WTC11 (cell line): ENCODE measurements around the gene ADIPOQ. TPM values are rescaled to one million over a fixed set of nuclear protein-coding genes. Genes with fewer than 3 reads are reported as not detected.

Experiments
- ATAC-seq: fragments of 200-7000 bp; cut with Tn5 transposase; 2 replicates; pipeline ENCODE4 v1.10.0; 2021; ENCODE audit warnings: mild to moderate bottlenecking, moderate library complexity
- CTCF ChIA-PET: fragments of 300-600 bp; sonication (Branson Sonifier 250); formaldehyde crosslinking; loops from one replicate; lab custom pipeline; 2021; ENCODE audit warnings: antibody characterized with exemption; lab: Charles Lee
- POLR2A ChIA-PET: fragments of 350-600 bp; sonication (Branson Sonifier 250); formaldehyde crosslinking; loops from one replicate; lab custom pipeline; 2021; ENCODE audit warnings: antibody characterized with exemption; lab: Charles Lee
- DNase-seq: peaks from one replicate; pipeline ENCODE4 v3.0.0; 2021; ENCODE audit warnings: low spot score
- H3K27ac Mint-ChIP-seq: 2 replicates; pipeline ENCODE4 v1.8.0; 2021; ENCODE audit warnings: mixed read lengths
- H3K27me3 Mint-ChIP-seq: 2 replicates; pipeline ENCODE4 v1.8.0; 2021; ENCODE audit warnings: low read depth, mild to moderate bottlenecking, moderate library complexity, mixed read lengths
- H3K36me3 Mint-ChIP-seq: 2 replicates; pipeline ENCODE4 v1.8.0; 2021; ENCODE audit warnings: mixed read lengths
- H3K4me1 Mint-ChIP-seq: 2 replicates; pipeline ENCODE4 v1.8.0; 2022; ENCODE audit warnings: mixed read lengths
- H3K4me3 Mint-ChIP-seq: 2 replicates; pipeline ENCODE4 v1.8.0; 2021; ENCODE audit warnings: mild to moderate bottlenecking, moderate library complexity, mixed read lengths
- H3K9me3 Mint-ChIP-seq: 2 replicates; pipeline ENCODE4 v1.8.0; 2021; ENCODE audit warnings: mixed read lengths
- JUN ChIP-seq: sonication (generic); formaldehyde crosslinking; IDR thresholded peaks from 2 replicates; pipeline ENCODE4 v1.8.0; 2023; ENCODE audit warnings: mild to moderate bottlenecking, missing genetic modification reagents
- MXD4 ChIP-seq: fragments of 250-450 bp; sonication (Bioruptor Pico); IDR thresholded peaks from 2 replicates; pipeline ENCODE4 v1.8.0; 2021; ENCODE audit warnings: mild to moderate bottlenecking, moderate library complexity, borderline replicate concordance
- OVOL2 ChIP-seq: fragments of 250-450 bp; sonication (Bioruptor Pico); IDR thresholded peaks from 2 replicates; pipeline ENCODE4 v1.9.0; 2021; ENCODE audit warnings: mild to moderate bottlenecking, borderline replicate concordance
- SP1 ChIP-seq: sonication (generic); formaldehyde crosslinking; conservative IDR thresholded peaks from 2 replicates; pipeline ENCODE4 v1.8.1; 2022; ENCODE audit warnings: missing genetic modification reagents
- ZBTB21 ChIP-seq: sonication (generic); formaldehyde crosslinking; IDR thresholded peaks from 2 replicates; pipeline ENCODE4 v1.8.1; 2023; ENCODE audit warnings: mild to moderate bottlenecking, missing genetic modification reagents, borderline replicate concordance
- ZNF219 ChIP-seq: sonication (generic); formaldehyde crosslinking; IDR thresholded peaks from 2 replicates; pipeline ENCODE4 v1.8.0; 2023; ENCODE audit warnings: missing genetic modification reagents, mild to moderate bottlenecking, borderline replicate concordance
- ZNF317 ChIP-seq: sonication (generic); formaldehyde crosslinking; IDR thresholded peaks from 2 replicates; pipeline ENCODE4 v1.8.1; 2023; ENCODE audit warnings: low read depth, mild to moderate bottlenecking, moderate library complexity, missing genetic modification reagents, borderline replicate concordance
- ZNF416 ChIP-seq: fragments of 250-450 bp; sonication (Bioruptor Pico); IDR thresholded peaks from 2 replicates; pipeline ENCODE4 v1.9.0; 2021; ENCODE audit warnings: mild to moderate bottlenecking, inconsistent platforms
- ZNF423 ChIP-seq: fragments of 250-450 bp; sonication (Bioruptor Pico); IDR thresholded peaks from 2 replicates; pipeline ENCODE4 v2.1.2; 2022; ENCODE audit warnings: mild to moderate bottlenecking, moderate library complexity
- total RNA-seq: library from RNA; stranded (reverse); gene quantifications from 3 replicates; pipeline ENCODE4 v1.2.3, GENCODE V29; 2021
- TF ChIP-seq, protein P1 (sequence below): fragments of 250-450 bp; sonication (Bioruptor Pico); IDR thresholded peaks from 2 replicates; pipeline ENCODE4 v1.9.0; 2021; ENCODE audit warnings: mild to moderate bottlenecking
- TF ChIP-seq, protein P2 (sequence below): sonication (generic); formaldehyde crosslinking; IDR thresholded peaks from 2 replicates; pipeline ENCODE4 v1.8.1; 2022; ENCODE audit warnings: mild to moderate bottlenecking, missing genetic modification reagents, moderate library complexity, borderline replicate concordance
- TF ChIP-seq, protein P3 (sequence below): fragments of 250-450 bp; sonication (Bioruptor Pico); IDR thresholded peaks from 2 replicates; pipeline ENCODE4 v1.9.0; 2021; ENCODE audit warnings: mild to moderate bottlenecking
- TF ChIP-seq, protein P4 (sequence below): sonication (generic); formaldehyde crosslinking; IDR thresholded peaks from 2 replicates; pipeline ENCODE4 v1.8.0; 2023; ENCODE audit warnings: mild to moderate bottlenecking, missing genetic modification reagents
- TF ChIP-seq, protein P5 (sequence below): sonication (generic); formaldehyde crosslinking; conservative IDR thresholded peaks from 2 replicates; pipeline ENCODE4 v1.8.1; 2023; ENCODE audit warnings: mild to moderate bottlenecking, low read depth, missing genetic modification reagents, moderate library complexity
- TF ChIP-seq, protein P6 (sequence below): sonication (generic); formaldehyde crosslinking; IDR thresholded peaks from 2 replicates; pipeline ENCODE4 v1.8.0; 2022; ENCODE audit warnings: missing genetic modification reagents
- TF ChIP-seq, protein P7 (sequence below): fragments of 250-450 bp; sonication (Bioruptor Pico); IDR thresholded peaks from 2 replicates; pipeline ENCODE4 v2.1.2; 2022; ENCODE audit warnings: mild to moderate bottlenecking, moderate library complexity

The ADIPOQ gene
- total RNA-seq, 1 experiment from 2014 or later, result not detected

DNA sequence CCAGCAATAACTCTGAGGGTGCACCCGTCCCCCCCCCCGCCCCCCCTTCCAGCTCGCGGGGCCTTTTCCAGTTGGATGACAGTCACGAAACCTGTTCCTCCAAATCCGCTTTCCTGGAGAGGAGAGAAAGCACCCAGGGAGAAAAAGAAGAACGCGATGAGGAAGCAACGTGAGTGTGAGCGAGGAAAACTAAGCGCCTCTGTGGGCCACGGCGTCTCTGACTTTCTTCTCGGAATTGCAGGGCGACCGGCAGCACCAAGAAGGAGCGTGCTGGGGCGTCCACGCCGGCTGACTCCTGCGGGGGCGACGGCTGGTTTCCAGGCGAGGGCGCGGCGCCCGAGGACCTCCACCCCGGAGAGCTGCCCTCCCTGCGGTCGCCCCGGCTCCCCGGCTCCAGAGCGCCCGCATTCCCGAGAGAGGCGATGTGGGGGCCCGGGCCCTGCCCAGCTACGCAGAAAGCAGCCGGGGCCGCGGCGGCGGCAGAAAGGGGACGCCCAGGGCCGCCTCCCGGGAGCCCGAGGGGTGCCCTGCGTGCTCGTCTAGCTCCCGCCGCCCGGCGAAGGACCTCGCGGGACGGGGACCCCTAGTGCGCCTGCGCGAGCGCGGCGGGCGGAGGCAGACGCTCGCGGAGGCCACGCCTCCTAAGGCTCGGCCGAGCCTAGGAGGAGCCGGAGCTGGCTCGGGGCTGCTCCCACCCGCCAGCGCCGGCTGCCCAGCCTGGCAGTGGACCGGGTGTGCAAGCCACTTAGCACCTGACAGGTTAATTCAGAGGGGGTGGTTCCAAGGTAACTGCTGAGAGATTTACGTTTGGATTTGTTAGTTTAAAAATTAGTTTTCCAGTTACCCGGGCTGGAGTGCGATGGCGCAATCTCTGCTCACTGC is 15.3 kb upstream of the ADIPOQ start (continued):
- TF ChIP-seq, protein P1, sequence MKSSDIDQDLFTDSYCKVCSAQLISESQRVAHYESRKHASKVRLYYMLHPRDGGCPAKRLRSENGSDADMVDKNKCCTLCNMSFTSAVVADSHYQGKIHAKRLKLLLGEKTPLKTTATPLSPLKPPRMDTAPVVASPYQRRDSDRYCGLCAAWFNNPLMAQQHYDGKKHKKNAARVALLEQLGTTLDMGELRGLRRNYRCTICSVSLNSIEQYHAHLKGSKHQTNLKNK (CRISPR knock-in tag), result no peak
- TF ChIP-seq, protein P2, sequence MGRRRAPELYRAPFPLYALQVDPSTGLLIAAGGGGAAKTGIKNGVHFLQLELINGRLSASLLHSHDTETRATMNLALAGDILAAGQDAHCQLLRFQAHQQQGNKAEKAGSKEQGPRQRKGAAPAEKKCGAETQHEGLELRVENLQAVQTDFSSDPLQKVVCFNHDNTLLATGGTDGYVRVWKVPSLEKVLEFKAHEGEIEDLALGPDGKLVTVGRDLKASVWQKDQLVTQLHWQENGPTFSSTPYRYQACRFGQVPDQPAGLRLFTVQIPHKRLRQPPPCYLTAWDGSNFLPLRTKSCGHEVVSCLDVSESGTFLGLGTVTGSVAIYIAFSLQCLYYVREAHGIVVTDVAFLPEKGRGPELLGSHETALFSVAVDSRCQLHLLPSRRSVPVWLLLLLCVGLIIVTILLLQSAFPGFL, result no peak

DNA sequence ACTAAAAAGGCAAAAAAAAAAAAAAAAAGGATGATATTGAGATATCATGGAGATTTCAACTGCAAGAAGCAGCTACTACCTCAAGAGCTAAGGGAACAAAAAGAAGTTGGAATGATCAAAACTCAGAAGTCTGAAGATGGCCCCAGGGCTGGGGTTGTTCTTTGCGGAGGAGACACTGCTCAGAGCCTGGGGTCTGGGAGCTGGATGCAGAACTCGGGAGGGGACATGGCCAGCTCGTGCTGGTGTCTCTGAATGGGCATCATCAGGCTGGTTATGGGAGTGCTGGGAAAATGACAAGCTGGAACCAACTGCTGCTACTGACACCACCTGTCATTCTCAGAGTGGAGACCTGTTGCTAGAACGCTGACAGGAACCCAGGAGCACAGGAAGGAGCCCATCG is 14.2 kb upstream of the ADIPOQ start:
- ChIA-PET CTCF (interaction anchor here (0.7 to 2.7 kb wide), 4 partner anchors 21 to 311 kb away, joined by 3 to 12 read pairs (median 4); partner anchors contain the start of gene RPL39L), POLR2A (interaction anchor here (0.6 to 1.4 kb wide), 2 partner anchors 44 to 634 kb away, joined by 3 to 5 read pairs; partner anchors contain the start of gene EIF4A2)
- no peak overlapping the region for H3K4me3 Mint-ChIP-seq
- H3K4me1 Mint-ChIP-seq, result peaks cover 38% of the 10 kb centered on the region
- no peak overlapping the region for H3K27ac Mint-ChIP-seq
- H3K27me3 Mint-ChIP-seq, result peaks cover 66% of the 10 kb centered on the region
- no peaks in the 10 kb centered on the region for H3K9me3 Mint-ChIP-seq
- H3K36me3 Mint-ChIP-seq, result no peaks in the 10 kb centered on the region
- DNase-seq (no peak), ATAC-seq (no peak)
- TF ChIP-seq, protein P3, sequence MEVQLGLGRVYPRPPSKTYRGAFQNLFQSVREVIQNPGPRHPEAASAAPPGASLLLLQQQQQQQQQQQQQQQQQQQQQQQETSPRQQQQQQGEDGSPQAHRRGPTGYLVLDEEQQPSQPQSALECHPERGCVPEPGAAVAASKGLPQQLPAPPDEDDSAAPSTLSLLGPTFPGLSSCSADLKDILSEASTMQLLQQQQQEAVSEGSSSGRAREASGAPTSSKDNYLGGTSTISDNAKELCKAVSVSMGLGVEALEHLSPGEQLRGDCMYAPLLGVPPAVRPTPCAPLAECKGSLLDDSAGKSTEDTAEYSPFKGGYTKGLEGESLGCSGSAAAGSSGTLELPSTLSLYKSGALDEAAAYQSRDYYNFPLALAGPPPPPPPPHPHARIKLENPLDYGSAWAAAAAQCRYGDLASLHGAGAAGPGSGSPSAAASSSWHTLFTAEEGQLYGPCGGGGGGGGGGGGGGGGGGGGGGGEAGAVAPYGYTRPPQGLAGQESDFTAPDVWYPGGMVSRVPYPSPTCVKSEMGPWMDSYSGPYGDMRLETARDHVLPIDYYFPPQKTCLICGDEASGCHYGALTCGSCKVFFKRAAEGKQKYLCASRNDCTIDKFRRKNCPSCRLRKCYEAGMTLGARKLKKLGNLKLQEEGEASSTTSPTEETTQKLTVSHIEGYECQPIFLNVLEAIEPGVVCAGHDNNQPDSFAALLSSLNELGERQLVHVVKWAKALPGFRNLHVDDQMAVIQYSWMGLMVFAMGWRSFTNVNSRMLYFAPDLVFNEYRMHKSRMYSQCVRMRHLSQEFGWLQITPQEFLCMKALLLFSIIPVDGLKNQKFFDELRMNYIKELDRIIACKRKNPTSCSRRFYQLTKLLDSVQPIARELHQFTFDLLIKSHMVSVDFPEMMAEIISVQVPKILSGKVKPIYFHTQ (CRISPR knock-in tag), result no peak
- TF ChIP-seq ZBTB21 (CRISPR knock-in tag) (no peak), ZNF423 (CRISPR knock-in tag) (no peak), SP1 (CRISPR knock-in tag) (no peak)
- TF ChIP-seq, protein P4, sequence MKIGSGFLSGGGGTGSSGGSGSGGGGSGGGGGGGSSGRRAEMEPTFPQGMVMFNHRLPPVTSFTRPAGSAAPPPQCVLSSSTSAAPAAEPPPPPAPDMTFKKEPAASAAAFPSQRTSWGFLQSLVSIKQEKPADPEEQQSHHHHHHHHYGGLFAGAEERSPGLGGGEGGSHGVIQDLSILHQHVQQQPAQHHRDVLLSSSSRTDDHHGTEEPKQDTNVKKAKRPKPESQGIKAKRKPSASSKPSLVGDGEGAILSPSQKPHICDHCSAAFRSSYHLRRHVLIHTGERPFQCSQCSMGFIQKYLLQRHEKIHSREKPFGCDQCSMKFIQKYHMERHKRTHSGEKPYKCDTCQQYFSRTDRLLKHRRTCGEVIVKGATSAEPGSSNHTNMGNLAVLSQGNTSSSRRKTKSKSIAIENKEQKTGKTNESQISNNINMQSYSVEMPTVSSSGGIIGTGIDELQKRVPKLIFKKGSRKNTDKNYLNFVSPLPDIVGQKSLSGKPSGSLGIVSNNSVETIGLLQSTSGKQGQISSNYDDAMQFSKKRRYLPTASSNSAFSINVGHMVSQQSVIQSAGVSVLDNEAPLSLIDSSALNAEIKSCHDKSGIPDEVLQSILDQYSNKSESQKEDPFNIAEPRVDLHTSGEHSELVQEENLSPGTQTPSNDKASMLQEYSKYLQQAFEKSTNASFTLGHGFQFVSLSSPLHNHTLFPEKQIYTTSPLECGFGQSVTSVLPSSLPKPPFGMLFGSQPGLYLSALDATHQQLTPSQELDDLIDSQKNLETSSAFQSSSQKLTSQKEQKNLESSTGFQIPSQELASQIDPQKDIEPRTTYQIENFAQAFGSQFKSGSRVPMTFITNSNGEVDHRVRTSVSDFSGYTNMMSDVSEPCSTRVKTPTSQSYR, result no peak

DNA sequence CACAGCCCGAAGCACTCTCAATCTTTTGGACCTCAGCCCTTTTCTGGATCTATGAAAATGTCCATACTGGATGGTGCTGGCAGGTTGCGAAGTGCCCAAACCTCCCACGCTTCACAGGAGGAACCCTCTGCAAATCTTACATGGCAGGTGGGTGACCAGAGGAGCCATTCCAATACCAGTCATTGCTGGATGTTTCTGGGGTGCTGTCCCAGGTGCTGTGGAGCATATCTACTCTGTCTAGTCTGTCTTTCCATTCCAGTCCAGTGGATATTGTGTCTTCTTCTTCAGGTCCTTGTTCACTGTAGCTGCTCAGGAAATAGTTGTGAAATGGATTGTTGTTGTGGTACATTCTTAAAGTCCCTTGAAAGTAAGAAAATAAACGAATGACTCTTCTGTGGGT is 10.7 kb upstream of the ADIPOQ start:
- no peaks in the 10 kb centered on the region for H3K36me3 Mint-ChIP-seq
- 0 out of 2 replicates have a peak, but pooled peaks cover 6% of the 10 kb centered on the region for H3K9me3 Mint-ChIP-seq
- ATAC-seq (no peak), DNase-seq (no peak)
- ChIA-PET POLR2A (no interaction called here), CTCF (no interaction called here)
- no peak overlapping the region for H3K4me3 Mint-ChIP-seq
- H3K4me1 Mint-ChIP-seq, result peaks cover 11% of the 10 kb centered on the region
- no peak overlapping the region for H3K27ac Mint-ChIP-seq
- H3K27me3 Mint-ChIP-seq, result peaks cover 53% of the 10 kb centered on the region
- TF ChIP-seq ZNF416 (CRISPR knock-in tag), result no peak
- TF ChIP-seq OVOL2 (CRISPR knock-in tag), result no peak
- no peak for TF ChIP-seq JUN (CRISPR knock-in tag)
- TF ChIP-seq MXD4 (CRISPR knock-in tag), result no peak
- TF ChIP-seq, protein P5, sequence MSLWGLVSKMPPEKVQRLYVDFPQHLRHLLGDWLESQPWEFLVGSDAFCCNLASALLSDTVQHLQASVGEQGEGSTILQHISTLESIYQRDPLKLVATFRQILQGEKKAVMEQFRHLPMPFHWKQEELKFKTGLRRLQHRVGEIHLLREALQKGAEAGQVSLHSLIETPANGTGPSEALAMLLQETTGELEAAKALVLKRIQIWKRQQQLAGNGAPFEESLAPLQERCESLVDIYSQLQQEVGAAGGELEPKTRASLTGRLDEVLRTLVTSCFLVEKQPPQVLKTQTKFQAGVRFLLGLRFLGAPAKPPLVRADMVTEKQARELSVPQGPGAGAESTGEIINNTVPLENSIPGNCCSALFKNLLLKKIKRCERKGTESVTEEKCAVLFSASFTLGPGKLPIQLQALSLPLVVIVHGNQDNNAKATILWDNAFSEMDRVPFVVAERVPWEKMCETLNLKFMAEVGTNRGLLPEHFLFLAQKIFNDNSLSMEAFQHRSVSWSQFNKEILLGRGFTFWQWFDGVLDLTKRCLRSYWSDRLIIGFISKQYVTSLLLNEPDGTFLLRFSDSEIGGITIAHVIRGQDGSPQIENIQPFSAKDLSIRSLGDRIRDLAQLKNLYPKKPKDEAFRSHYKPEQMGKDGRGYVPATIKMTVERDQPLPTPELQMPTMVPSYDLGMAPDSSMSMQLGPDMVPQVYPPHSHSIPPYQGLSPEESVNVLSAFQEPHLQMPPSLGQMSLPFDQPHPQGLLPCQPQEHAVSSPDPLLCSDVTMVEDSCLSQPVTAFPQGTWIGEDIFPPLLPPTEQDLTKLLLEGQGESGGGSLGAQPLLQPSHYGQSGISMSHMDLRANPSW (CRISPR knock-in tag), result no peak
- no peak for TF ChIP-seq ZNF219 (CRISPR knock-in tag)
- TF ChIP-seq ZNF317 (CRISPR knock-in tag), result no peak
- TF ChIP-seq, protein P6, sequence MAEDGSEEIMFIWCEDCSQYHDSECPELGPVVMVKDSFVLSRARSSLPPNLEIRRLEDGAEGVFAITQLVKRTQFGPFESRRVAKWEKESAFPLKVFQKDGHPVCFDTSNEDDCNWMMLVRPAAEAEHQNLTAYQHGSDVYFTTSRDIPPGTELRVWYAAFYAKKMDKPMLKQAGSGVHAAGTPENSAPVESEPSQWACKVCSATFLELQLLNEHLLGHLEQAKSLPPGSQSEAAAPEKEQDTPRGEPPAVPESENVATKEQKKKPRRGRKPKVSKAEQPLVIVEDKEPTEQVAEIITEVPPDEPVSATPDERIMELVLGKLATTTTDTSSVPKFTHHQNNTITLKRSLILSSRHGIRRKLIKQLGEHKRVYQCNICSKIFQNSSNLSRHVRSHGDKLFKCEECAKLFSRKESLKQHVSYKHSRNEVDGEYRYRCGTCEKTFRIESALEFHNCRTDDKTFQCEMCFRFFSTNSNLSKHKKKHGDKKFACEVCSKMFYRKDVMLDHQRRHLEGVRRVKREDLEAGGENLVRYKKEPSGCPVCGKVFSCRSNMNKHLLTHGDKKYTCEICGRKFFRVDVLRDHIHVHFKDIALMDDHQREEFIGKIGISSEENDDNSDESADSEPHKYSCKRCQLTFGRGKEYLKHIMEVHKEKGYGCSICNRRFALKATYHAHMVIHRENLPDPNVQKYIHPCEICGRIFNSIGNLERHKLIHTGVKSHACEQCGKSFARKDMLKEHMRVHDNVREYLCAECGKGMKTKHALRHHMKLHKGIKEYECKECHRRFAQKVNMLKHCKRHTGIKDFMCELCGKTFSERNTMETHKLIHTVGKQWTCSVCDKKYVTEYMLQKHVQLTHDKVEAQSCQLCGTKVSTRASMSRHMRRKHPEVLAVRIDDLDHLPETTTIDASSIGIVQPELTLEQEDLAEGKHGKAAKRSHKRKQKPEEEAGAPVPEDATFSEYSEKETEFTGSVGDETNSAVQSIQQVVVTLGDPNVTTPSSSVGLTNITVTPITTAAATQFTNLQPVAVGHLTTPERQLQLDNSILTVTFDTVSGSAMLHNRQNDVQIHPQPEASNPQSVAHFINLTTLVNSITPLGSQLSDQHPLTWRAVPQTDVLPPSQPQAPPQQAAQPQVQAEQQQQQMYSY (CRISPR knock-in tag), result no peak
- TF ChIP-seq, protein P7, sequence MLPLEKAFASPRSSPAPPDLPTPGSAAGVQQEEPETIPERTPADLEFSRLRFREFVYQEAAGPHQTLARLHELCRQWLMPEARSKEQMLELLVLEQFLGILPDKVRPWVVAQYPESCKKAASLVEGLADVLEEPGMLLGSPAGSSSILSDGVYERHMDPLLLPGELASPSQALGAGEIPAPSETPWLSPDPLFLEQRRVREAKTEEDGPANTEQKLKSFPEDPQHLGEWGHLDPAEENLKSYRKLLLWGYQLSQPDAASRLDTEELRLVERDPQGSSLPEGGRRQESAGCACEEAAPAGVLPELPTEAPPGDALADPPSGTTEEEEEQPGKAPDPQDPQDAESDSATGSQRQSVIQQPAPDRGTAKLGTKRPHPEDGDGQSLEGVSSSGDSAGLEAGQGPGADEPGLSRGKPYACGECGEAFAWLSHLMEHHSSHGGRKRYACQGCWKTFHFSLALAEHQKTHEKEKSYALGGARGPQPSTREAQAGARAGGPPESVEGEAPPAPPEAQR (CRISPR knock-in tag), result no peak
